HS-27A (cell line): ENCODE data around the gene DCTPP1.

ENCODE experiments used
- DNase-seq: peaks from one replicate; pipeline ENCODE4 v3.0.0-alpha.2; 2012; ENCODE audit warnings: low read depth, missing footprints

Gene DCTPP1

GRCh38 chr16:30447512-30448226 is 17.8 kb upstream of the DCTPP1 start:
- DNase-seq = no peak

DNA sequence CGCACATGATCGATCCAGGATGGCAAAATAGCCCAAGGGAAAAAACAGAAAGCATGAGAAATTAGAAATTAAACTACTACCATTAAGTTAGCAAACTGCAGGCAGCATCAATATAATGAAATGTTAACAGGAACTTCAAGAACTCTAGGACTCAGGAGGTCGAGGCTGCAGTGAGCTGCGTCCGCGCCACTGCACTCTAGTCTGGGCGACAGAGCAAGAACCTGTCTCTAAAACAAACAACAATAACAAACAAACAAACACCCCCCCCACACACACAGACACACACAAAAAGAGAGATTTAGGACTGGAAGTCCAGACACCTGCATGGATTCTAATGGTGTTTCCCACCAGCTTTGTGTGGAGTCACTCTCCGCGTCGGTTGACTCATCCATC is 16.4 kb upstream of the DCTPP1 start:
- no peak for DNase-seq

DNA sequence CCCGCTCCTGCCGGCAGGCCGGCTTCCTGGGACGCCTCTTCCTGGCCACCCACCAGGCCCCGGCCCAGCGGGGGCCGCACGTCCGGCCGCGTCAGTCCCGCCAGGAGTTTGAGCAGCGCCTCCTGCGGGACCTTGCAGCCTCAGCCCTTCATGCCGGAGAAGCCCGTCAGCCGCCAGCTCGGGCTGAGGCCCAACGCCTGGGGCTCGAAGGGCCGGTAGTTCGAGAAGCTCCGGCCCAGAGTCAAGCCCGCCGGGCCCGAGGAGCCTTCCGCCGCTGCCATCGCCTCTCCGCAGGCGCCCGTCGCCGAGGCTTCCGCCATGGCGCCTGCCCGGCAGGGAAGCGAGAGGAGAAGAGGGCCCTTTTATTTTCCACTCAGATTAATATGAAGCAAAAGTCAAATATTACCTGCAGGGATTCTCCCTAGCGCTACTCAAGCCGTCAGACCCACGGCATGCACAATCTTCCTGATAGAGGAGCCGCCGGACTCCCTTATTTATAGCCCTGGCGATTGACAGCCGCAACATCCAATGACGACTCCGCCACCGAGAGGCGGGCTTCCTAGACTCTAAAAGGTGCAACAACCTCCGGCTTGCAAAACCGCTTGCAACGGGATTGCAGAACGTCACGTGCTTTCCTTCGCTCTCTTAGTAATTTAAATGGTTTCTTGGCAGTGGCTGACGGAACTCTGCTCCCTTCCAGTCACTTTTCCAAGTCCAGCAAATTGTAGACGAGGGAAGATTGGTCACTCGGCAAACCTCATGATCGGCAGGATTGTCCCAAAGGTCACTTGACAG is 15.8 kb upstream of the DCTPP1 start, which contains the start of gene SEPHS2:
SEPHS2 (minus strand) TSS at position 467 of the 795 bp plus-strand sequence; CDS start at position 320, 147 bp downstream.
- peak; percentile 86 for DNase-seq

DNA sequence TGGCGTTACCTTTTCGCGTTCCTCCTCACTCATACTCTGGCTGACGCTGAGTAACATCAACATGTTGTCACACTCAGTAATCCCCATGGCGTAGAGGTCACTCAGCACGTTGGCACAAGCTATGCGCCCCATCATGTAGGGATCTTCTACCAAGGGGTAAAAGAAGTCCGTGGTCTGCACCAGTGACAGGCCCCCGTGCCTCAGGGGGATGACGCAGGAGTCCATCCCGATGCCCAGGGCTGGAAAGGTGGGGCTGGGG is 15.2 kb upstream of the DCTPP1 start:
- no peak for DNase-seq

DNA sequence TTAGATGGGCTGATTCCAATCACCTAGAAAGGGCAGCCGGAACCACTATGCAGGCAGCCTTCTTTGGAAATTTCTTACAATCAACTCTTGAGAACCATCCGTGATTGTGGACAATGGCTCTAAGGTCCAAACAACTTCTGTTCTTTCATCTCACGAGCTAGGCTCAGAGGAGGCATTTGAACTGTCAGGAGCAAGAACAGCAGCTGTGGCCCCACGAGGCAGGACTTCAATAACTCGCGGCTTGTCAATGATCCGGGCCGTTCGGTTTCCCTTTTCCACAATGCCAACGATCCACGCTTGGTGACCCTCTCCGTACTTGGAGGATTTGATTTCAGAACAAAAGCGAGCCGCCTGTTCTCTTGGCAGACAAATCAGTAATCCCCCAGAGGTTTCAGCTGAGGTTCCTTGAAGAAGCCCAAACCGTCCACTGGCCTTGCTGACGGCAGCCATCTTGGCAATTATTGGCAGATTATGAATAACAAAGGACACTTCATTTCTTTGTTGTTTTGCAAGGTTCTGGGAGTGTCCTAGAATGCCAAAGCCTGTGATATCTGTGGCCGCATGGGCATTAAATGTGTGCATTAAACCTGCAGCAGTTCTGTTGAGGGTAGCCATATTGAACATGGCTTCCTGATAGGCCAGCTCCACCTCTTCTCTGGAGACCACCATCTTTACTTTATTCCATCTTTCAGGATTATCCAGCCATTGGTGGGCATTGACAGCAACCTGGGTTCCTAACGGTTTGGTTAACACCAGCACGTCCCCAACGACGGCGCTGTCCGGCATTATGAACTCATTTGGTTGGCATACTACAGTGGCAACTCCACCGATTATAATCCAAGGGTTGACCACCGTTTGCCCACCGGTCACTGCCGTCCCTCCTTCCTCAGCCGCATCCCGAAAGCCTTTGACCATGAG is 14.7 kb upstream of the DCTPP1 start:
- no peak for DNase-seq

GRCh38 chr16:30443631-30444030 is 13.8 kb upstream of the DCTPP1 start:
- DNase-seq = no peak

- DNase-seq = no peak
These were observed 10.0 kb upstream of the DCTPP1 start for GRCh38 chr16:30439720-30440348.

GRCh38 chr16:30438835-30439234 is 9.0 kb upstream of the DCTPP1 start:
- no peak for DNase-seq

GRCh38 chr16:30437511-30438046 is 7.7 kb upstream of the DCTPP1 start:
- no peak for DNase-seq

- no peak for DNase-seq
These were observed 5.0 kb upstream of the DCTPP1 start for GRCh38 chr16:30434852-30435251.

GRCh38 chr16:30430428-30430970 is 669 bp upstream of the DCTPP1 start:
- no peak for DNase-seq

DNA sequence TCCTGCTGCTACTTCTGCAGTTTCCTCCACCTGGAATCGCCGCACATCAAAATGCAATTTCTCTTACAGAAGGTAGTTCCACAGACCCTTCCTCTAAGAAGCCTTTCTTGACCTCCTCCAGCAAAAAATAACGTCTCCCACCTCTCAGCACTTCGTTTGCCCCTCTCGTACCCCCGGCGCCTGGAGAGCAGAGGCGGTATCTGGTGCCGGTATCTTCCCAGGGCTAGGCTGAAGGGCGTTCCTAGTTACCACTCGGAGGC is 482 bp downstream of the DCTPP1 start:
- DNase-seq = no peak

- no peak for DNase-seq
These were observed 1.8 kb downstream of the DCTPP1 start for GRCh38 chr16:30428055-30428454.

GRCh38 chr16:30421010-30421409 is 8.8 kb downstream of the DCTPP1 start:
- no peak for DNase-seq

DNA sequence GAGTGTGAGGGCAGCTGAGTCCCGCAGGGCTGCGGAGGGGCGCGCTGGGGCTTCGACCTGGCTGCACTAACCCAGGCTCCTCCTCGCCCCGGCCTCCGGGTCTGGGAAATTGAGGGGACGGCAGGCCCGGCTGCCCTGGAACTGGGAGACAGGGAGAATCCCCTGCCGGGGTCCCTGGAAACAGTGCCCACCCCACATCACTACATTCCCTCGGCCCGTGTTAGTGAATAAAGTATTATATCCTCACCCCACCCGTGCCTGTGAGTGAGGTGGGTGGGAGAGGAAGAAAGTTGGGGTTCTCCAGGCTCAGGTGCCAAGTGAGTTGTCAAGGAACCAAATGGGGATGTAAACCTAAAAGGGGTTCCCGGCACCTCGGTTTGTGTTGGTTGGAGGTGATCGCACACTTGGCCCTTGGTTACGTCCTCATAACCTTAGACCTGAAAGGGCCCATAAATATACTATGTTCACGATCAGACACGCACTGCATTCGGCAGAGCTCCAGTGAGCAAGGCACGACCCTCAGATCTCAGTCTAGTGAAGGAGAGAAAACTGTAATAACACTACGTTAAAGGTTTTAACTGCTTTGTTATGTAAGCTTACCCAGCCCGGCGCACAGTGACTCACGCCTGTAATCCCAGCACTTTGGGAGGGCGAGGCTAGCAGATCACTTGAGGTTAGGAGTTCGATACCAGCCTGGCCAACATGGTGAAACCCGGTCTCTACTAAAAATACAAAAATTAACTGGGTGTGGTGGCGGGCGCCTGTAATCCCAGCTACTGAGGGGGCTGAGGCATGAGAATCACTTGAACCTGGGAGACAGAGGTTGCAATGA is 11.3 kb downstream of the DCTPP1 start:
- DNase-seq = no peak

GRCh38 chr16:30417529-30418349 is 12.1 kb downstream of the DCTPP1 start:
- DNase-seq = no peak

DNA sequence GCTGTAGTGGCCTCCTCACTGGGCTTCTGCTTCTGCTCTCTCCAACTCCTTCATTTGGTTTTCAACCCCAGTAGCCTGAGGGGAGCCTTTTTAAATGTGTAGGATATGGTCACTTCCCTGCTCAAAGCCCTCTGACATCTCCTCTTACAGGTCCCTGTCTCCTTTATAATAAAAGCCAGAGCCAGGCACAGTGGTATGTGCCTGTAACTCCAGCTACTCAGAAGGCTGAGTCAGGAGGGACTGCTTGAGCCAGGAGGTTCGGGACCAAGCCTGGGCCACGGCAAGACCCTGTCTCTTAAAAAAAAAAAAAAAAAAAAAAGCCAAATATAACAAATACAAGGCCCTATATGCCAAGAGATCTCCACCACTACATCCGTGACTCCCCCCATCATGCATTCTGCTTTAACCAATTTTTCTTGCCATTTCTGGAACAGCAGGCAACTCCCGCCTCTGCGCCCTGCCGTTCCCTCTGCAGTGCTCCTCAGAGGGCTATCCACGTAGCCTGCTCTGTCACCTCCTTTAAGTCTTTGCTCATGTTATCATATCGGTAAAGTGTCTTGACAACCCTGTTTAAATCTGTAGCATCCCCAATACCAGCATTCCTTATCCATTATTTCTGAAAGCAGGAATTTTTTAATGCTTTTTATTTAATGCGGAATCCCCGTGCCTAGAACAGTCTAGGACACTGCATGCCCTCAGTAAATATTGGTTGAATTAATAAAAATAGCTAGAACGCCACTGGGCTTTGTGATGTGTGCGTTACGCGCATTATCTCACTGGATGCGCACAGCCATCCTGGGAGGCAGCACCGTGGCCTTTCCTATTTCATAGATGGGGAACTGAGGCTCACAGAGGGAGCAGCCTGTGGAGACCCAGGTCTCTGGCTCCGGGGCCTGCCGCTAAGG is 13.0 kb downstream of the DCTPP1 start:
- DNase-seq = no peak

DNA sequence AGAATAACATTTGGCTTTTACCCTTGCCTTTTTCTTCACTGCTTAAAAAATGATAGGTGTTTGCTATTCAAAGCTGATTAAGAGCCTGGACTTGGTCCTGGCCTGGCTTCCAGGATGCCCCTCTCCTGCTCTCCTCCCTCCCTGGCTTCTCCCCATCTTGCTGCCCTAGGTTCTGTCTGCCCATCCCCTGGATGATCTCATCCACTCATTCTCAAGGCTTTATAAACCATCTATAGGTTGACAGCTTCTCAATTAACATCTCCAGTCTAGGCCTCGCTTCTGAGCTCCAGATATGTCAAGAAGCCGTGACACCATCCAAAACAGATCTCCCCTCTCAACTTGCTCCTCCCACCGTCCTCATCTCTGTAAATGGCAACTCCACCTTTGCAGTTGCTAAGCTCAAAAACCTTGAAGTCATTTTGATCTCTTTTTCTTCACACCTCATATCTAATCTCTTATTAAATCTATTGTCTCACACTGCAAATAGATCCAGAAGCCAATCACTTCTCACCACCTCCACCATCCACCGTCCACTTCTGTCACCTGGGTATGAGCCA is 13.7 kb downstream of the DCTPP1 start:
- no peak for DNase-seq

DNA sequence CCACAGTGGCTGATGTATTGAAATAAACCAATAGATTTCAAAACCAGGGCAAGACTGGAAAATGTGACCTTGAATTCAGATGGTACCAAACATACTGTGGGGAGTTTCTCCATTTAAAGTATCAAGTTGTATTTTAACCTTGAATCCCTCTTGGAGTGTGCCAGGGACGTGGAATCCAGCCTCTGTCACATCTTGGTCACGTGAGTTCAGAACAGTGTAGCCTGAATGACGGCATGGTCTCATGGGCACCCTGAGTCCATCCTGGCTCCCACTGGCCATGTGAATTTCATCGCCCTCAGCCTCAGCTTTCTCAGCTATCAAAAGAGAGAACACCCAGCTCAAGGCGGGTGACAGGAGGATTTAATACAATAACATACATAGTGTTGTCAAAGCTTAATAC is 15.7 kb downstream of the DCTPP1 start:
- DNase-seq = no peak
